Endothelial cell (in vitro differentiated cells): Measurements from ENCODE around the gene HSPH1. TPM values are rescaled to one million over a fixed set of nuclear protein-coding genes. Genes with fewer than 3 reads are reported as not detected.
A peak's percentile ranks its signal among the peaks of the same experiment; 100 is the strongest.

Experiments
- DNase-seq: peaks from one replicate; pipeline ENCODE4 v3.0.0; 2021; ENCODE audit warnings: low spot score
- H3K27ac Mint-ChIP-seq: one replicate; pipeline ENCODE4 v1.8.0; 2021; ENCODE audit warnings: mixed read lengths, inconsistent platforms; ENCODE audit not compliant: unreplicated experiment
- H3K27me3 Mint-ChIP-seq: one replicate; pipeline ENCODE4 v1.8.0; 2021; ENCODE audit warnings: mild to moderate bottlenecking, moderate library complexity, mixed read lengths, inconsistent platforms; ENCODE audit not compliant: unreplicated experiment
- H3K36me3 Mint-ChIP-seq: one replicate; pipeline ENCODE4 v1.8.0; 2021; ENCODE audit warnings: mild to moderate bottlenecking, low read depth, mixed read lengths, inconsistent platforms; ENCODE audit not compliant: unreplicated experiment
- H3K4me1 Mint-ChIP-seq: one replicate; pipeline ENCODE4 v1.8.0; 2021; ENCODE audit warnings: mild to moderate bottlenecking, mixed read lengths, inconsistent platforms; ENCODE audit not compliant: unreplicated experiment
- H3K4me3 Mint-ChIP-seq: one replicate; pipeline ENCODE4 v1.8.0; 2021; ENCODE audit warnings: mild to moderate bottlenecking, mixed read lengths, inconsistent platforms; ENCODE audit not compliant: unreplicated experiment
- H3K9me3 Mint-ChIP-seq: one replicate; pipeline ENCODE4 v1.8.0; 2021; ENCODE audit warnings: mixed read lengths, inconsistent platforms; ENCODE audit not compliant: unreplicated experiment
- CTCF ChIP-seq: fragments of 200-600 bp; sonication (generic); IDR thresholded peaks from one replicate; pipeline ENCODE4 v1.5.0; 2021; ENCODE audit warnings: antibody characterized with exemption; ENCODE audit not compliant: unreplicated experiment
- total RNA-seq: library from RNA; stranded (reverse); fragmentation: NEBNext Ultra II Directional; extraction: Animal tissue kit (Norgen Biotek cat#: 25700); gene quantifications from one replicate; pipeline ENCODE4 v1.2.1, GENCODE V29; 2021; ENCODE audit not compliant: unreplicated experiment

The HSPH1 gene
- total RNA-seq, 1 donor from 2014 or later, result 43.9 TPM

- DNase-seq, result no peak
- H3K36me3 Mint-ChIP-seq, result no peaks in the 10 kb centered on the region
Measured at GRCh38 chr13:31119966-31120700, 41.6 kb downstream of the HSPH1 start.

GRCh38 chr13:31119526-31119925 is 42.2 kb downstream of the HSPH1 start:
- peaks cover 3% of the 10 kb centered on the region for H3K27me3 Mint-ChIP-seq

More at GRCh38 chr13:31119966-31120700, 41.6 kb downstream of the HSPH1 start:
- TF ChIP-seq CTCF, result no peak
- Mint-ChIP-seq H3K4me1 (peaks cover 12% of the 10 kb centered on the region), H3K9me3 (no peaks in the 10 kb centered on the region), H3K27ac (no peak overlapping the region), H3K27me3 (peaks cover 3% of the 10 kb centered on the region), H3K4me3 (no peak overlapping the region)

GRCh38 chr13:31116224-31116623 is 45.5 kb downstream of the HSPH1 start:
- no peak for TF ChIP-seq CTCF
- Mint-ChIP-seq H3K36me3 (no peaks in the 10 kb centered on the region), H3K9me3 (no peaks in the 10 kb centered on the region), H3K4me1 (peaks cover 11% of the 10 kb centered on the region), H3K4me3 (no peak overlapping the region), H3K27me3 (peaks cover 2% of the 10 kb centered on the region), H3K27ac (no peak overlapping the region)
- no peak for DNase-seq

More at GRCh38 chr13:31119526-31119925, 42.2 kb downstream of the HSPH1 start:
- Mint-ChIP-seq H3K4me3 (no peak overlapping the region), H3K9me3 (no peaks in the 10 kb centered on the region), H3K27ac (no peak overlapping the region), H3K4me1 (peaks cover 12% of the 10 kb centered on the region), H3K36me3 (no peaks in the 10 kb centered on the region)
- DNase-seq, result no peak
- TF ChIP-seq CTCF, result no peak

- Mint-ChIP-seq H3K27me3 (peaks cover 2% of the 10 kb centered on the region), H3K27ac (no peak overlapping the region), H3K4me3 (no peak overlapping the region), H3K36me3 (no peaks in the 10 kb centered on the region), H3K9me3 (no peaks in the 10 kb centered on the region), H3K4me1 (peaks cover 5% of the 10 kb centered on the region)
- no peak for DNase-seq
- TF ChIP-seq CTCF, result no peak
Measured at GRCh38 chr13:31115616-31116015, 46.1 kb downstream of the HSPH1 start.

- no peaks in the 10 kb centered on the region for H3K9me3 Mint-ChIP-seq
- DNase-seq, result no peak
- no peak for TF ChIP-seq CTCF
- peaks cover 2% of the 10 kb centered on the region for H3K27me3 Mint-ChIP-seq
- H3K4me3 Mint-ChIP-seq, result peak overlapping the region; percentile 16
- no peak overlapping the region for H3K27ac Mint-ChIP-seq
- no peaks in the 10 kb centered on the region for H3K4me1 Mint-ChIP-seq
- H3K36me3 Mint-ChIP-seq, result no peaks in the 10 kb centered on the region
Measured at GRCh38 chr13:31114641-31115040, 47.1 kb downstream of the HSPH1 start.
